Measurements from ENCODE around the gene DPF3. TPM values are rescaled to one million over a fixed set of nuclear protein-coding genes. Genes with fewer than 3 reads are reported as not detected.

Gene DPF3
- total RNA-seq, 4 donors from 2014 or later, result 16.7 to 27.8 (median 20.3) TPM

DNA sequence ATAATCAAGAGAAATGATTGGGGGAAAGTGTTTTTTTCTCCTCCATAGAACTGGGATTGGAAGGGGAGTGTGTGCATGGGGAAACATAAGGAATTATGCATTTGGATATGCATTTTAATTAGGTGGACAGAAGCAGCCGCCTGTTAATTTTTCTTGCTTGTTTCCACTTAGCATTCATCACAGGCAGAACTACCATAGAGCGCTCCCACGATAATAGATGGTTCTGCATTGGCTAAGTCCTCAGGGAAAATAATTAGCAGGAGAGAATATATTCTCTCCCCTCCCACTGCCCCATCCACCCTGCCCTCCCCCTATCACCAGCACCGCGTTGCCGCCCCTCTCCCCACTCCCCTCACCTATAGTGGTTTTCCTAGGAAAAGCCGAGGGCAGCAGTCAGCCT is 11.4 kb downstream of the DPF3 start:
- in situ Hi-C loops (cut with MboI; ENCODE audit: low sequenced_read_pairs in 4 of 4) (no loop called here), intact Hi-C loops (cut with DNase I; ENCODE audit: low total_unique reads) (no loop called here)
- H3K9me3 ChIP-seq, result no peaks in the 10 kb centered on the region
- DNase-seq (no peak), ATAC-seq (no peak)
- H3K36me3 ChIP-seq, result no peaks in the 10 kb centered on the region
- H3K27ac ChIP-seq, result peak overlapping the region in 1 of 4 donors; percentile 48
- H3K4me1 ChIP-seq, result peaks cover 30 to 55% of the 10 kb centered on the region in 2 donors
- TF ChIP-seq POLR2A (IDR thresholded peaks at IDR 0.05) (no peak), CTCF (IDR thresholded peaks at IDR 0.05 in 4 of 5, conservative IDR thresholded peaks at IDR 0.05 in 1 of 5) (no peak)
- H3K27me3 ChIP-seq, result no peaks in the 10 kb centered on the region
- H3K4me3 ChIP-seq, result no peak overlapping the region

DNA sequence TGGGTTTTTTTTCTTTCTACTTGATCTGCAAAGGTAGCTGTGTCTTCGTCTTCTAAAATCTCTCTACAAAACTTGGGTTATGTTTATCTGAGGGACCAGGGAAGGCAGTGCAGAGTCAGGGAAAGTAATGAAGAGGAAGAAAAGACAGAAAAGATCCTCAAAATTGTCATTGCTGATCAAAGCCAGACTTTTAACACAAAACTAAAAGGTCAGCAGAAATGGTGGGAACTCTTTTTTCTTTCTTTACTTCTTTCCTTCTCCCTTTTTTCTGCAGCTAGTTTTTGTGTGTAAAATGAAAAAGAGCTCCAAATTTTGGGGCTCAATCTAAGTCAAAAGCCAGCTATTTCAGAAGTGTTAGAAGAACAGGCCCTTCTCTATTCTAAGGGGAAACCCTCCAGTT is 11.9 kb downstream of the DPF3 start:
- no peaks in the 10 kb centered on the region for H3K27me3 ChIP-seq
- DNase-seq (no peak), ATAC-seq (no peak)
- no peak overlapping the region for H3K4me3 ChIP-seq
- in situ Hi-C loops (cut with MboI; ENCODE audit: low sequenced_read_pairs in 4 of 4), result no loop called here
- H3K4me1 ChIP-seq, result peaks cover 26 to 58% of the 10 kb centered on the region in 2 donors
- H3K9me3 ChIP-seq, result no peaks in the 10 kb centered on the region
- H3K27ac ChIP-seq, result no peak overlapping the region
- TF ChIP-seq POLR2A (IDR thresholded peaks at IDR 0.05) (no peak), CTCF (IDR thresholded peaks at IDR 0.05 in 4 of 5, conservative IDR thresholded peaks at IDR 0.05 in 1 of 5) (no peak)
- H3K36me3 ChIP-seq, result no peaks in the 10 kb centered on the region
- intact Hi-C loops (cut with DNase I; ENCODE audit: low total_unique reads), result no loop called here

GRCh38 chr14:72881543-72881942 is 12.4 kb downstream of the DPF3 start:
- ATAC-seq (no peak), DNase-seq (no peak)
- Histone ChIP-seq H3K9me3 (no peaks in the 10 kb centered on the region), H3K36me3 (no peaks in the 10 kb centered on the region), H3K27ac (peak overlapping the region in 1 of 4 donors; percentile 20), H3K27me3 (no peaks in the 10 kb centered on the region), H3K4me3 (no peak overlapping the region), H3K4me1 (peaks cover 26 to 60% of the 10 kb centered on the region in 2 donors)
- intact Hi-C loops (cut with DNase I; ENCODE audit: low total_unique reads) (no loop called here), in situ Hi-C loops (cut with MboI; ENCODE audit: low sequenced_read_pairs in 4 of 4) (no loop called here)
- TF ChIP-seq CTCF (IDR thresholded peaks at IDR 0.05 in 4 of 5, conservative IDR thresholded peaks at IDR 0.05 in 1 of 5) (no peak), POLR2A (IDR thresholded peaks at IDR 0.05) (no peak)

GRCh38 chr14:72880820-72881219 is 13.1 kb downstream of the DPF3 start:
- ATAC-seq, result no peak
- intact Hi-C loops (cut with DNase I; ENCODE audit: low total_unique reads), result no loop called here
- no peak for DNase-seq
- peak overlapping the region in 1 of 4 donors; percentile 16 for H3K27ac ChIP-seq
- H3K9me3 ChIP-seq, result no peaks in the 10 kb centered on the region
- TF ChIP-seq POLR2A (IDR thresholded peaks at IDR 0.05), result no peak
- TF ChIP-seq CTCF (IDR thresholded peaks at IDR 0.05 in 4 of 5, conservative IDR thresholded peaks at IDR 0.05 in 1 of 5), result no peak
- H3K36me3 ChIP-seq, result no peaks in the 10 kb centered on the region
- H3K27me3 ChIP-seq, result no peaks in the 10 kb centered on the region
- H3K4me3 ChIP-seq, result no peak overlapping the region
- peaks cover 20 to 61% of the 10 kb centered on the region in 2 donors for H3K4me1 ChIP-seq
- in situ Hi-C loops (cut with MboI; ENCODE audit: low sequenced_read_pairs in 4 of 4), result no loop called here

- DNase-seq, result no peak
- Histone ChIP-seq H3K9me3 (no peaks in the 10 kb centered on the region), H3K4me3 (no peak overlapping the region), H3K4me1 (peaks cover 20 to 65% of the 10 kb centered on the region in 2 donors), H3K27ac (no peak overlapping the region), H3K27me3 (no peaks in the 10 kb centered on the region), H3K36me3 (no peaks in the 10 kb centered on the region)
- in situ Hi-C loops (cut with MboI; ENCODE audit: low sequenced_read_pairs in 4 of 4), result no loop called here
- intact Hi-C loops (cut with DNase I; ENCODE audit: low total_unique reads), result no loop called here
- no peak for ATAC-seq
- TF ChIP-seq POLR2A (IDR thresholded peaks at IDR 0.05), result no peak
- no peak for TF ChIP-seq CTCF (IDR thresholded peaks at IDR 0.05 in 4 of 5, conservative IDR thresholded peaks at IDR 0.05 in 1 of 5)
These were observed 13.7 kb downstream of the DPF3 start for GRCh38 chr14:72880164-72880563.

All from gastrocnemius medialis (tissue), 4 donors.